22Rv1 (cell line): ENCODE data around the gene TP53BP2.

Experiments used
- H3K27ac ChIP-seq: fragments of 450-650 bp; 2 replicates; pipeline ENCODE4 v1.5.1; 2017
- ZFX ChIP-seq: fragments of 450-650 bp; IDR thresholded peaks from 2 replicates; pipeline ENCODE4 v1.6.1; 2017; ENCODE audit warnings: antibody characterized with exemption, borderline replicate concordance
- TF ChIP-seq, protein P1 (sequence below): fragments of 450-650 bp; IDR thresholded peaks from 2 replicates; pipeline ENCODE4 v1.5.1; 2017; ENCODE audit warnings: mild to moderate bottlenecking

TP53BP2 gene

GRCh38 chr1:223833948-223834347 is 11.8 kb downstream of the TP53BP2 start:
- H3K27ac ChIP-seq, result no peak overlapping the region
- TF ChIP-seq ZFX, result no peak
- TF ChIP-seq, protein P1, sequence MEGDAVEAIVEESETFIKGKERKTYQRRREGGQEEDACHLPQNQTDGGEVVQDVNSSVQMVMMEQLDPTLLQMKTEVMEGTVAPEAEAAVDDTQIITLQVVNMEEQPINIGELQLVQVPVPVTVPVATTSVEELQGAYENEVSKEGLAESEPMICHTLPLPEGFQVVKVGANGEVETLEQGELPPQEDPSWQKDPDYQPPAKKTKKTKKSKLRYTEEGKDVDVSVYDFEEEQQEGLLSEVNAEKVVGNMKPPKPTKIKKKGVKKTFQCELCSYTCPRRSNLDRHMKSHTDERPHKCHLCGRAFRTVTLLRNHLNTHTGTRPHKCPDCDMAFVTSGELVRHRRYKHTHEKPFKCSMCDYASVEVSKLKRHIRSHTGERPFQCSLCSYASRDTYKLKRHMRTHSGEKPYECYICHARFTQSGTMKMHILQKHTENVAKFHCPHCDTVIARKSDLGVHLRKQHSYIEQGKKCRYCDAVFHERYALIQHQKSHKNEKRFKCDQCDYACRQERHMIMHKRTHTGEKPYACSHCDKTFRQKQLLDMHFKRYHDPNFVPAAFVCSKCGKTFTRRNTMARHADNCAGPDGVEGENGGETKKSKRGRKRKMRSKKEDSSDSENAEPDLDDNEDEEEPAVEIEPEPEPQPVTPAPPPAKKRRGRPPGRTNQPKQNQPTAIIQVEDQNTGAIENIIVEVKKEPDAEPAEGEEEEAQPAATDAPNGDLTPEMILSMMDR, result no peak

- no peak overlapping the region for H3K27ac ChIP-seq
- TF ChIP-seq ZFX, result no peak
- TF ChIP-seq, protein P1, result no peak
Measured at GRCh38 chr1:223832637-223832943, 13.2 kb downstream of the TP53BP2 start.

DNA sequence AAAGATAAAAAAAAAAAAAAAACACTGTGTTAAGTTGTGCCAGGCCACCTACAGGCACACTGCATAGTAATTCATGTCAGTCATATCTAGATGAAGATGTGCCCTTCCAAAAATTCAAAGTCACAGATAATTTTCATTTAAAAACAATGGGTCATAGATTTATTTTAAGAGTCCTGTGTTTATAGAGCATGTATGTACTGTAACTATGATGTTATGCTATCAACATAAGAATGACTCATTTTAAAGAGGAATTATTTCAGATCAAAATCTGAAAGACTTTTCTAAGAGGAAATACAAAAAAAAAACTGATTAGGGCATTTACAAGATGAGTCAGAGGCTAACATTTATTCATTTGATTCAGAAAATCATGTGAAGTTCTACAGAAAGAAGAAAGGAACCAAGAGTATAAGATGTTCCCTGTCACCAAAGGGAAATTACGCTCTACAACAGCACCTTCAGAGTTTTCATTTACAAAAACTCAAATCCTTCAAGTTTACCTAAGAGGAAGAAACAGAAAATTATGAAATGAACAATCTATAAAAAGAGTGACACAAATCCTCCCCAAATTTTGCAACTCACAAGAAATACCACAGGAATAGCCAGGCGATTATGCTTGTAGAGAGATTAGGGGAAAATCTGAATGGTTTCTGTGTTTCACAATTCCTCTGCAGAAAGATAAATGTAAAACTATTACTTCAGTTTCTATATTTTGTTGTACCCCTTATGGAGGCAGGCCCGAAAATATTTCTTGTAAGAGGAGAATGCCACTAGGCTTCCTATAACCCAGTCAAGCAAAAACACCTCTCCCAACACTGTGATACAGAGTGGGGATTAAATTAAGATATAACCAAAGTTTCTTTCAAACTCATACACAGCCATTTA is 13.8 kb downstream of the TP53BP2 start:
- TF ChIP-seq, protein P1, result no peak
- TF ChIP-seq ZFX, result no peak
- no peak overlapping the region for H3K27ac ChIP-seq

DNA sequence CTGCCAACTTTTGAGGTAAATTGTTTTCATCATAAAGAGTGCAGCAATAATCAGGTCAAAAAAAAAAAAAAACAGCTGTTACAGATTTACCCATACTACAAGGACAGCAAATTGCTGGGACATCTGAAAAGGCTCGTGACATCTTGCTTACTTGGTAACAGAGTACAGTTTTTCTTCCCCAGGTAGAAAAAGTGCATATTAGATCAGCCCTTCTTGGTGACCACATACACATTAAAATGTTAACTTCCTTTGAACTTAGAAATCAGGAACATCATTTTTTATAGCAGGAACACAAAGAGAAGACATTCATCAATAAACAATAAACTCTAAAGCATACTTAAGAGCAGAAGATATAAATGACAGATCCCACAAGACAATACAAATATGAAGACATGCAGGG is 16.1 kb downstream of the TP53BP2 start:
- no peak for TF ChIP-seq ZFX
- TF ChIP-seq, protein P1, result no peak

GRCh38 chr1:223828162-223828848 is 17.4 kb downstream of the TP53BP2 start:
- no peak for TF ChIP-seq ZFX
- TF ChIP-seq, protein P1, result no peak
- no peak overlapping the region for H3K27ac ChIP-seq

More for the DNA sequence above, 16.1 kb downstream of the TP53BP2 start:
- H3K27ac ChIP-seq, result no peak overlapping the region

DNA sequence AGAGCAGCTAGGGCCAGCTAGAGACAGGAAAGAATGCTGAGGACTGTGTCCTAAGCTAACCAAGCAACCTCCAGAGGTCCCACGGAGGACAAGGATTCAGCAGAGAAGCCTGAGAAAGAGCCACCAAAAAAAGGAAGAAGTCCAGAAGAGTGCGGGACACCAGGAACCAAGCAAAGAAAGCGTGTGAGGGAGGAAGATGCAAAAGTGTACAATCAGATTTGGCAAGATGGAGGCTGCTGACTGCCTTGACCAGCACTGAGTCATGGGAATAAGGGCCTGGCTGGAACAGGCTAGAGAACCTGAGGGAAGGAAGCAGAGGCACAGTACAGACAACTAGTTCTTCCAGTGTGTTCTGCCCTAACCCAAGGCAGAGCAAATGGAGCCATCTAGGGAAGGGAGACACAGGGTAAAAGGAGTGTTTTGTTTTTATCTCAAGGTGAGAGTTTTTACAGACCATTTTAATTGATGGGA is 18.5 kb downstream of the TP53BP2 start:
- H3K27ac ChIP-seq, result no peak overlapping the region
- TF ChIP-seq, protein P1, result no peak
- no peak for TF ChIP-seq ZFX
